Middle frontal gyrus (tissue), 1 donor: ENCODE data around the gene GALR3.

Source experiments
- DNase-seq: peaks from one replicate; pipeline ENCODE4 v3.0.0-alpha.2; 2015; ENCODE audit warnings: low spot score; ENCODE audit errors: extremely low spot score

The GALR3 gene

GRCh38 chr22:37822079-37822833 lies 926 bp upstream of the GALR3 start:
- DNase-seq, result no peak

GRCh38 chr22:37824674-37825641 lies 1.8 kb downstream of the GALR3 start:
- no peak for DNase-seq

GRCh38 chr22:37827056-37827455 lies 3.9 kb downstream of the GALR3 start:
- no peak for DNase-seq

- no peak for DNase-seq
Measured at GRCh38 chr22:37830093-37830842, 7.1 kb downstream of the GALR3 start.

- no peak for DNase-seq
Measured at GRCh38 chr22:37831472-37831871, 8.3 kb downstream of the GALR3 start.

- no peak for DNase-seq
Measured at GRCh38 chr22:37832022-37832857, 9.1 kb downstream of the GALR3 start.

- no peak for DNase-seq
Measured at GRCh38 chr22:37842015-37842793, 19.0 kb downstream of the GALR3 start.

- no peak for DNase-seq
Measured at GRCh38 chr22:37843741-37844089, 20.5 kb downstream of the GALR3 start.

GRCh38 chr22:37844904-37845329 lies 21.7 kb downstream of the GALR3 start:
- no peak for DNase-seq

GRCh38 chr22:37846433-37846832 lies 23.3 kb downstream of the GALR3 start:
- no peak for DNase-seq

- no peak for DNase-seq
Measured at GRCh38 chr22:37848587-37849088, 25.5 kb downstream of the GALR3 start.

GRCh38 chr22:37849089-37849751 lies 26.0 kb downstream of the GALR3 start, which contains the start of gene EIF3L:
EIF3L (plus strand) TSS chr22:37849419; CDS start chr22:37849450, 31 bp downstream.
- DNase-seq, result peak; percentile 93

GRCh38 chr22:37850801-37851200 lies 27.6 kb downstream of the GALR3 start:
- no peak for DNase-seq

- DNase-seq, result no peak
Measured at GRCh38 chr22:37852418-37852817, 29.2 kb downstream of the GALR3 start.

GRCh38 chr22:37854946-37855345 lies 31.8 kb downstream of the GALR3 start:
- DNase-seq, result no peak

GRCh38 chr22:37855462-37855861 lies 32.3 kb downstream of the GALR3 start:
- no peak for DNase-seq

- DNase-seq, result no peak
Measured at GRCh38 chr22:37860796-37861421, 37.7 kb downstream of the GALR3 start.

- no peak for DNase-seq
Measured at GRCh38 chr22:37862570-37863325, 39.6 kb downstream of the GALR3 start.
